ENCODE results near the gene ATG12.

- TF ChIP-seq EZH2 (IDR thresholded peaks at IDR 0.05; ENCODE audit: low read length) = no peak
- no peak for TF ChIP-seq CTCF (optimal IDR thresholded peaks at IDR 0.05 in 1 of 3, IDR thresholded peaks at IDR 0.05 in 1 of 3, conservative IDR thresholded peaks at IDR 0.05 in 1 of 3; ENCODE audit: extremely low read depth in 1 of 3, insufficient read depth in 2 of 3, low read length in 3 of 3)
These were observed 41.3 kb downstream of the ATG12 start for GRCh38 chr5:115800108-115800507.

Data from keratinocyte (primary cell).